Measurements from ENCODE around the gene CDH9.

Gene CDH9, protein sequence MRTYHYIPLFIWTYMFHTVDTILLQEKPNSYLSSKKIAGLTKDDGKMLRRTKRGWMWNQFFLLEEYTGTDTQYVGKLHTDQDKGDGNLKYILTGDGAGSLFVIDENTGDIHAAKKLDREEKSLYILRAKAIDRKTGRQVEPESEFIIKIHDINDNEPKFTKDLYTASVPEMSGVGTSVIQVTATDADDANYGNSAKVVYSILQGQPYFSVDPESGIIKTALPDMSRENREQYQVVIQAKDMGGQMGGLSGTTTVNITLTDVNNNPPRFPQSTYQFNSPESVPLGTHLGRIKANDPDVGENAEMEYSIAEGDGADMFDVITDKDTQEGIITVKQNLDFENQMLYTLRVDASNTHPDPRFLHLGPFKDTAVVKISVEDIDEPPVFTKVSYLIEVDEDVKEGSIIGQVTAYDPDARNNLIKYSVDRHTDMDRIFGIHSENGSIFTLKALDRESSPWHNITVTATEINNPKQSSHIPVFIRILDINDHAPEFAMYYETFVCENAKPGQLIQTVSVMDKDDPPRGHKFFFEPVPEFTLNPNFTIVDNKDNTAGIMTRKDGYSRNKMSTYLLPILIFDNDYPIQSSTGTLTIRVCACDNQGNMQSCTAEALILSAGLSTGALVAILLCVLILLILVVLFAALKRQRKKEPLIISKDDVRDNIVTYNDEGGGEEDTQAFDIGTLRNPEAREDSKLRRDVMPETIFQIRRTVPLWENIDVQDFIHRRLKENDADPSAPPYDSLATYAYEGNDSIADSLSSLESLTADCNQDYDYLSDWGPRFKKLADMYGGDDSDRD

DNA sequence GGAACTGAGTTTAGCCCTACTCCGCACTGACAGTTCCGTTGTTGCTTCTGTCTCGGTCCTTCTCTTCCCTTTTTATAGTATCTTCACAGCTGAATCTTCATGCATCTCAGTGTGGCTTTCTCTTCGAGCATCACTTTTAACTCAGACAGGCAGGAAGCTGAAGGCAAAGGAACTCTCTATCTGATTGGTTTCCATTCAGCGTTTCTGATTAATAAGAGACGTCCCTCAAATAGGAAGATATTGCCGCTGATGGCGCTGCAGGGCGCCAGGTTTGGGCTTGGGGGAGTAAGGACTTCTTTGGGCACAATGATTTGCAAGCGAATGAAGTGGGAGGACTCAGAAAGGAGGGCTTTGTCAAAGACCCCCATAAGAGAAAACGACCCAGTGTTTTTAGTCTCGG is at the start of gene CDH9:
CDH9 (minus strand) TSS at position 111 of the 400 bp plus-strand sequence. CDS start 50,253 bp downstream, outside the sequence.
- H3K4me3 ChIP-seq: no peak within 1 kb of the TSS
- no peak within 1 kb of the TSS for H3K27ac ChIP-seq

DNA sequence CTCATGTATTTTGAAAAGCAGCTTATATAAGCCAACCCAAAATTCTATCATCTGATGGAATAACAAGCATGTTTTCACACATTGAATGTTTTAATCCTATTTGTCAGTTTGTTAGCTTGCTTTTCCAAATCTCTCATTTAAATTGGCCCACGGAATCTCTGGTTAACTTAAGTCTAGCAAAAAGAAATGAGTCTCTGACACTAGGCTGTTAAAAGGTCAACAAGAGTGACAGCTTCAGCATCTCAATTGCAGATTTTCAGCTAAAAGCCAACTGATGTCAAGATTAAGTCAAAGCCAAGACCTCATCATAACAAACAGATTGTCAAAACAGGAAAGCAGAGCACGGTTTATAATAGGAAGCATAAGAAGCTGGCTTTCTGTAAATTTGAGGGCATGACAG is 49.4 kb upstream of the CDH9 start:
- Histone ChIP-seq H3K4me3 (no peak overlapping the region), H3K27ac (no peak overlapping the region)

DNA sequence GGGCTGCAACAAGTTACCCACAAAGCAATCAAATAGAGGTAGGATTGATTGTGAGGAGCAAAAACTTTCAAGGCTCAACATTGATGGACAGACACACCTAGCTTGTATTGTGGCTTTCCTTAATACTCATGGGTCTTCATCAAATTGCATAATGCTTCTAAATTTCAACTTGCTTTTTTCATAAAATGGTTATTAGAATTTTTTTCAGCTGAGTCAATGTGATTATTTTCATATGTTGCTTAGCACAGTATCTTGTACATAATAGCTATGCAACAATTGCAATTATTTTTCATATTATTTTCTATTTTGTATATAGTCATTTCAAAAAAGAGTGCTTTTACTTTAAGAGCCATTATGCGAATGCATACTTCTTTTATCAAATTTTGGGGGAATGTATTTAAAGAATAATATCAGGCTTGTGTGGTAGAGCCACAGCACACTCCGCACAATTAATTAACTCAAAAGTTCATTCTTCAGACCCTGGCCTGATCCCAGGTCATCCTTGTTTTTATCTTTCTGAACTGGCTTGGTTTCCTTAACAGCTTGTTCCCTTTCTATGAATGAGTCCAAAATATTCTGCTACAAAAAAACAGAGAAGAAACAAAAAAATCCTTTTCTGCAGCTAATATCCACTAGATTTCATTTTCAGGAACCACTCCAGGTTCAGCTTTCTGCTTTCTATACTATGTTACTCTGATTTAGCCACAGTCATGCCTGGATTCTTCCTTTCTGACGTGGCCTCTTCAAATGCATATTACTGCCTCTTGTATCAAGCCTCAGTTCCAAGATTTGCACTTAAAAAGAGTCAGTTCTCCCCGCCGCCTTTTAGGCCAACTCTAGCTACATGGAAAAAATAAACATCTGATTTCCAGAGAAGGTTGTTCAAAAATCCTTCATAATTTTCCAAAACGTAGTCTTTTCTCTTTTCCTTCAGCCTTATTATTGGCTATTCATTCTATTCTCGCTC is 45.3 kb upstream of the CDH9 start:
- Histone ChIP-seq H3K4me3 (no peak overlapping the region), H3K27ac (no peak overlapping the region)

DNA sequence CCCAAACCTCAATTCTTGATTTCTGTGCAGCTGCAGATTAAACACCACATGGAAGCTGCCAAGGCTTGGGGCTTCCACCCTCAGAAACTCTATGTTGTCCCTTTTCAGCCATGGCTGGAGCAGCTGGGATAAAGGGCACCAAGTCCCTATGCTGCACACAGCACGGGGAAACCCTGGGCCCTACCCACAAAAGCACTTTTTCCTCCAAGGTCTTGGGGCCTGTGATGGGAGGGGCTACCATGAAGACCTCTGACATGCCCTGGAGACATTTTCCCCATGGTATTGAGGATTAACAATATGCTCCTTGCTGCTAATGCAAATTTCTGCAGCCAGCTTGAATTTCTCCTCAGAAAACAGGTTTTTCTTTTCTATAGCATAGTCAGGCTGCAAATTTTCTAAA is 41.8 kb upstream of the CDH9 start:
- no peak overlapping the region for H3K27ac ChIP-seq
- no peak overlapping the region for H3K4me3 ChIP-seq

DNA sequence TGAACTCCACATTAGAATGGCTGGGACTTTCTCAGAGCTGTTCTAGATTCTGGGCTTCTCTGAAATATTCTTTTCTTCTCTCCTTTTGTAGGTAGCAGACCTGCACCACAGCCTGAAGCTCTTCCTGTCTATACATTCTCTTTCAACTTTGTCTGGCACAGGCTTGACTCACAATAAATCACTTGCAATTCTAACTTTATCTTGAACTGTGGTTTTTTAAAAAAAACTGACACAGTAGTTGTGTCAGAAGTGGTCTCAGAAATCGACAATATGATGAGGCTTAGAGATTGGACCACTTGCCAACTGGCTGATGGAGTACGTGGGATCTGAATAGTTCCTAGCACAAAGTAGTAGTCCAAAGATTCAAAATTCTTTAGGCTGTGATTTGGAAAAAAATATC is 24.1 kb upstream of the CDH9 start:
- no peak overlapping the region for H3K27ac ChIP-seq
- no peak overlapping the region for H3K4me3 ChIP-seq

DNA sequence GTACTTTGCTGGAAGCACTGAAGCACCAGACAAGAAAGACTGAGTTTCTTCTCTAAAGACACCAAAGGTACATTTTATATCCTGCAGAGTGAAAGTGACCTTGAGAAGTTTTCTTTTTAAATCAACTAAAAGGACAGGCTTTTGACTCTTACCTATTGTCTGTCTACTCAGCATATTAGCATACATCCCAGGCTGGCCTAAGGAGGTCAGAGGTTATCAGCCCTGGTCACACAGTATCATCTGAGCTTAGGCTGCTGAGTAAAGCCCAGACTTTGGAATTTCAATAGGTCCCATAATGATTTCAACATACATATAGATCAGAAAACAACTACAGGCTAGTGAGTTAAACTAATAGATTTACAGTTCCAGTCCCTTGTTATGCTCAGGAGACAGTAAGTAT is 10.1 kb upstream of the CDH9 start:
- no peak overlapping the region for H3K27ac ChIP-seq
- no peak overlapping the region for H3K4me3 ChIP-seq

DNA sequence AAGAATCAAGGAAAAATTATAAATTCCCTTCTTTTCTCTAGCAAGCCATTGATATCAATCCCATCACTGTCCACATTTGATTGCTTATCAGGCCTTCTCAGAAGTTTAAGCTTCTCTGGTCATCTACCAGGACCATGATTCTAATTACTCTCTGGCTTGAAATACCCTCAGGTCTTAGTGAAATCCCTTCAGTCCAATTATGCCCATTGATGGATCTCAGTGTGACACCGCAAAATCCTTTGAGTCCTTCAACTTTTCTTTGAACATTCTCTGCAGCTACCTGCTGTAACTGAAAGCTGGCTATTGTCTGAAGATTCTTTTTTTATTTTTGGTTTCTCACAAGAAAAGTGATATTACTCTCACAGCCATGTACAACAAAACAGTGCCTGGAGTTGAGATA is 3.0 kb upstream of the CDH9 start:
- Histone ChIP-seq H3K27ac (no peak overlapping the region), H3K4me3 (no peak overlapping the region)

DNA sequence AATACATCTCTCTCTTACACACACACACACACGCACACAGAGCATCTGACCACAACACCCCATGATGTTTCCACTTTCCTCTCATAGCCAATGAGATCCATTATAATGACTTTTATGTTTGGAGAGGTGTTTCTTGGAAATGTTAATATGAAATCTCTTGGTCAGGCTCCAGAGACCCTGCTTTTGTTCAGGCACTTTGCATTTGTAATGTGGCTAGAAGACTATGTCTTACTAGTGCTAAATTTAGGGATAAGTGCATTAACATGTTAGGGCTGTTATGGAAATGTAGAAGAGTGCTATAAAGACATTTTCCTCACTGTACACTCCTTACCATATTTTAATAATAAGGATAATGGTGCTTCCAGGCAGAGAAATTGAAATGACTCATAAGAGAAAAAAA is 3.8 kb downstream of the CDH9 start:
- Histone ChIP-seq H3K4me3 (no peak overlapping the region), H3K27ac (no peak overlapping the region)

DNA sequence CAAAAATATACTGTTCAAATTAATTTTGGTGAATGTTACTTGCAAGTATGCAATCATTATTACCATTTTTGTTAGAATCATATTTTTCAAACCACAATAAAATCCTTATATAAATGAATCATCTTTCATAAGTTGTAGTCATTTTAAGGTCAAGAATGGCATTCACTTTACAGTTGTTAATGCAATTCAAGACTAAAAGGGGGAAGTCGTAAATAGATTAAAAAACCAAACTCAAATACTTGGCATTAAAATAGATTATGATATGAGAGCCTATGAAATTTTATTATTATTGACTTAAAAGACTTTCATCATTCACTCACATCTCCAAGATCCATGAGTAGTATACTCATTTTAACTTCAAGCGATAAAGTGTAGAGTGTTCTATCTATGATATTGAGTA is 11.6 kb downstream of the CDH9 start:
- Histone ChIP-seq H3K27ac (no peak overlapping the region), H3K4me3 (no peak overlapping the region)

DNA sequence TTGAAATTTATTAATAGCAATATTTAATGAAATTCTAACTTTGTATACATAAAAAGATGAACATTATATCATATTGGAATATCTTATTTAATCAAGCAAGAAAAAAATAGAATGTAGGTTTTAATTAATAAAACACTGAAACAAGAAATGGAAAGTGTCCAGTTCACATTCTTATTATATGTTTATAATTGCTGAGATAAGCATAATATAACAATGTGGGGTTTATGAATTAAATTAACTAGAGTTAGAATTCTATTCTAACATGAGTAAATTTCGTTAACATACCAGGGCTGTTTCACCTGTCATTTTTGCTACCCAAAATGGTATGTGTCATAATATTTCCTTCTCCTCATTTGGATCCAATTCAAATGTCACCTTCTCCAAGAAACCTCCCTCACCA is 12.3 kb downstream of the CDH9 start:
- no peak overlapping the region for H3K4me3 ChIP-seq
- no peak overlapping the region for H3K27ac ChIP-seq

DNA sequence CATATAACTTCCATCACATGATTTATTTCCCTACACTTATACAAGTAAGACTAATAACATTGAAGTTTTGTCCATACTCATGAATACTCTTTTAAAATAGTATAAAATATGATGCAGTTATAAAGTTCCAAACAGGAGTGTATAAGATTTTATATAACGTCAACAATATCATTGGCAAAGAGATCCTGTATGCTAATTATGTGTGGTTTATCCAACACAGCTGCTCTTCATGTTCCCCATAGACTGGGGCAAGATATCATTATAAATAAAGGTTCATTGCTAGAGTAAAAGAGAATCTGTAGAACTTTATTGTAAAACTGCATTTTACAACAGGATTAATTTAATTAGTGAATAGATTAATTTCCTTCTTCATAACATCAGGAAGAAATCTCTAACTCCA is 16.9 kb downstream of the CDH9 start:
- Histone ChIP-seq H3K27ac (no peak overlapping the region), H3K4me3 (no peak overlapping the region)

DNA sequence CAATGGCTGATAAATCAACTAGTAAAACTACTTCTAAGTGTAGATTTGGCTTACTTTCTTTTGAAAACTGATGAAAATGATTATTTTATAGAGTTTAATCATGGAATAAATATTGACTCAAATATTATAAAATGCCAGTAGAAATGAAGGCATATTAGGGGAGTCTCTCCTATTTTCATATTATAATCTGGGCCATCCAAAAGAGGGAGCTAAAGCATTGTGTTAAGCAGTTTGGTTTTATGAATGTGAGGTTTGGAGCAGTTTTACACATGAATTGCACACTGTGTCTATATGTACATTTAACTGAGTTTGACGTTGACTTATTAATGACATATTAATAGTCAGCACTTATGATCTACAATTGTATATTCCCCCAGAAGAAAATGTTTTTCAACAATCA is 17.4 kb downstream of the CDH9 start:
- H3K27ac ChIP-seq: no peak overlapping the region
- no peak overlapping the region for H3K4me3 ChIP-seq

DNA sequence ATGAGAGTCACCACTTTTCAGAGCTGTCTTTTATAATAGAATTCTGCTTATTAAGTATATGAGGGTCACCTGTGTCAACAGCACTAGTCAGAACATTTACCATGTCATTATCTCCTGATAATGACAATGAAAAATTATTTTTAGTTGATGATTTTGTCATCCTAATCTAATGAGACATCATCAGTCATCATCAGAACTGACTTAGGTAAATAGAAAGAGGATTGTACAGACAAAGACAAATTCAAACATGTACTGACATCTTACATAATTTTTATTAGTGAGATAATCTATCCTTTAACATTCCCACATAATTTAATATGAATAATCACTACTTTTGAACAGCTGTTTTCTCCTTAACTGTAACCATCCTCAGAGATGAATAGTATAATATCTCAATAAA is 22.6 kb downstream of the CDH9 start:
- Histone ChIP-seq H3K27ac (no peak overlapping the region), H3K4me3 (no peak overlapping the region)

DNA sequence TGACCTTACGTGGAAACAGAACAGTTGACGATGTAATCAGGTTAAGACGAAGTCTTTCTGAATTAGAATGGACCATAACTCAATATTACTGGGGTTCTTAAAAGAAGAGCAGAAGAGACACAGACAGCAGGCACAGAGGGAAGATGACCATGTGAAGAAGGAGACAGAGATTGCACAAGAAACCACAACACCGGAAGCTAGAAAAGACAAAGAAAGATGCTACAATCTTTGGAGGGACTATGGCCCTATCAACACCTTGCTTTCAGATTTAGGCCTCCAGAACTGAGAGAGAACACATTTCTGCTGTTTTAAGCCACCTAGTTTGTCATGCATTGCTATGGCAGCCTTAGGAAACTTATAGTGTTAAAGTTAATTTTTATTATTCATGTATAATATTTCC is 27.1 kb downstream of the CDH9 start:
- no peak overlapping the region for H3K27ac ChIP-seq

DNA sequence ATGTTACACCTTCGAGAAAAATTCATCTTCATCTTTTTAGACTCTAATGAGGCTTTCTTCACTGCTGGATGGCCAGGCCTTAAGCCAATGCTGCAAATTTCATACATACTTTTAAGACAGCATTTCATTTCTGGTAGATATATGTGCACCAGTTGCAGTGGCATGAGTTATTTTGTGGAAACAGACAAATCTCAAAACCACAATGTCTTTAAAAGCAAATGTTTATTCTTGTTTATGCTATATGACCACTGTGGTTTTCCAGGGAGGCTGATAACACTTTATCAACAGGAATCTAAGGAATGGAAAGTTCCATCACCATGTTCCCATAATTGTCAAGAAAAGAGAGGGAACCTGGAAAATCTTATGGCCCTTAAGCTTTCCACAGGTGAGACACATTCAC is 27.7 kb downstream of the CDH9 start:
- no peak overlapping the region for H3K4me3 ChIP-seq
- H3K27ac ChIP-seq: no peak overlapping the region

More for the DNA sequence above, 27.1 kb downstream of the CDH9 start:
- H3K4me3 ChIP-seq: no peak overlapping the region

DNA sequence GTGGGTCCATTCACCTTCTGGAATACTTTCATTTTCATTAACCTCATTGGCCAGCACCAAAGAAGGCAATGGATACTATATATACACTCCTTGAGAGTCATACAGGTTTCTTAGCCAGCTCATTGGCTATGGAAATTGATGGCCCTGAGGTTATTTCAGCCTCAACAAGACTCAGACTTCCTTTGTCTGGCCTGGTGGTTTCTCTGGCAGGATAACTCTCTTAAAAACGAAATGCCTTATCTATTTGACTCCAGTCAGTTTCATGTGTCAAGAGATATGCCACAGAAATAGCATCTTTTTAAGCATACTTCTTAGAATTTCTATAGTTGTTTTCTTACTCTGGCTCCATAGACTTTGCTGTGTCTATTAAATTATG is 28.9 kb downstream of the CDH9 start:
- Histone ChIP-seq H3K4me3 (no peak overlapping the region), H3K27ac (no peak overlapping the region)

DNA sequence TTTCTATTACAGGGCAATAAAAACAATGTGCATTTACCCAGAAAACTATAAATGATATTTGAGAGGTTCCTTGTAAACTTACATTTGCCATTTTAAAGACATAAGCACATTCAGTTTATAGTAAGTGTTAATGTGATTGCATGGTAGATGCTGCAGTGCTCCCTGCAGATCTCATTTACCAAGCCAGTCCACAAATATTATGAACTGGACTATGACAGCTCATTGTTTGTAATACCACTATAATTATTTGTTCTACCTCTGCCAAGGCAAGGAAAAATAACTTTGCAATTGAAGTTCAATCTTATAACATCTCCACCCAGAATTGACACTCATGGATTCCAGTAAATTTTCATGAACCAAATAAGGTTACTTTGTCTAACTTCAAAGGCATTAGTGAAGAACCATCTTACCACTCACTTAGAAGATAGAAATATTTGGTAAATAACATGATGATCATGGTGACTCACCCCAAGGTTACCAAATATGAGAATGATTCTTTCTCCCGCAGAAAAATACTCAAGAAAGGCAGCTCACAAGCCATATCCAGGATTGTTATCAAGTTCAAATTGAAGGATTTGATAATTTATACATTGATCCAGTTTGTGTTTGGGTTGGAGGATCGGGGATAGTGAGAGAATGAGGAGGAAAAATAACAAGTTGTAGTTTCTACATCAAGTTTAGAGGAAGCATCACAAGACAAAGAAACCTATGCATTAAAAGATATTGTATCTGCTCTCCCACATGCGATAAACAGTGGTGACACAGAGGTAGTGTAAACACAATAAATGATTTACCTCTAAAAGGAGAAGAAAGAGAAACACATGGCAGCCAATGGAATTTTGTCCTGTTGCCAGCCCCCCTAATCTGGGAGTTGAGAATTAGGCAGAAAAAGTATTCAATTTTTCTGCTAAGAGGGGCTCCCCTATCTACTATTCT is 29.5 kb downstream of the CDH9 start:
- no peak overlapping the region for H3K4me3 ChIP-seq
- no peak overlapping the region for H3K27ac ChIP-seq

DNA sequence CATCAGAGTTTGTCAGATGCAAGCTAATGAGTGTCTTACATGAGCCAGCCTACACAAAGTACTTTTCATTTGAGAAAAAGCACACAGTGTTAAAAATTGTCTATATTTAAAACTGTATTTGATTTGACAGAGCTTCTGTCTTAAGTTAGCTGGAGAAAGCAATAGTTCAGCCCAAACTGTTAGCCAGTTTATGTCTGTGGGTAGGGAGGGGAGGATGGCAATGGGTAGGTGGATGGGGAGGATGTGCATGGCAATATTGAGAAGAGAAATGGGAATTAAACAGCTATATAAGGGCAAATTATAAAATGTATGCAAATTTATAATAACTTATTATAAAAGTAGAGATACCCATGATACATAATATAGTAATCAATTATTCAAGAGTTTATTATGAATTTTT is 31.3 kb downstream of the CDH9 start:
- Histone ChIP-seq H3K27ac (no peak overlapping the region), H3K4me3 (no peak overlapping the region)

DNA sequence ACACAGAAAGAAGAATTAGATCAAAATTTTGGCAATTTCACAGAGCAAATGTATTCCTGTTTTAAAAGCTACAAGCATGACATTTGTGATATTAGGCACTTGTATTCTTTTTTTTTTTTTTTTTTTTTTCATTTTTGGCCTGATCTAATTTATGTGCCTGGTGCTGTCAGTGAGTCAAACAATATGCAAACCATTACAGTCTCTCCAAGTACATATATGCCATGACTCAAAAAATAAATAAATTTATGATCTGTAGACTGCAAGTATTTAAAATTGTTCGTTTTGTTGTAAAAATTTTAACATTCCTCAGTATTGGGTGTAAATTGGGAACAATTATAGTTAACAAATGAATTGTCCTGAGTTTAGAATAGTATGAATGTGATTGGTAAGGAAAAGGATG is 51.4 kb downstream of the CDH9 start:
- Histone ChIP-seq H3K27ac (no peak overlapping the region), H3K4me3 (no peak overlapping the region)
